GM21447 (cell line): ENCODE measurements around the gene C6orf141.

ENCODE experiments used
- ATAC-seq: cut with Tn5 transposase; IDR thresholded peaks from one replicate; pipeline ENCODE4 v1.9.1; 2021; ENCODE audit not compliant: unreplicated experiment

Gene C6orf141

GRCh38 chr6:49539102-49539501 is 11.4 kb upstream of the C6orf141 start:
- ATAC-seq = no peak

- no peak for ATAC-seq
Observed at GRCh38 chr6:49540614-49541013, 9.9 kb upstream of the C6orf141 start.

- no peak for ATAC-seq
Observed at GRCh38 chr6:49541210-49541724, 9.2 kb upstream of the C6orf141 start.

GRCh38 chr6:49541936-49542335 is 8.5 kb upstream of the C6orf141 start:
- ATAC-seq = no peak

GRCh38 chr6:49543087-49543858 is 7.2 kb upstream of the C6orf141 start:
- no peak for ATAC-seq

- no peak for ATAC-seq
Observed at GRCh38 chr6:49546331-49546730, 4.1 kb upstream of the C6orf141 start.

- no peak for ATAC-seq
Observed at GRCh38 chr6:49548613-49549304, 1.7 kb upstream of the C6orf141 start.

GRCh38 chr6:49549691-49550491 is 577 bp upstream of the C6orf141 start:
- ATAC-seq = no peak

GRCh38 chr6:49551078-49551865 is 804 bp downstream of the C6orf141 start:
- peak; percentile 44 for ATAC-seq

- peak; percentile 50 for ATAC-seq
Observed at GRCh38 chr6:49551866-49552129, 1.3 kb downstream of the C6orf141 start.

- no peak for ATAC-seq
Observed at GRCh38 chr6:49552596-49552995, 2.1 kb downstream of the C6orf141 start.

GRCh38 chr6:49553384-49553783 is 2.9 kb downstream of the C6orf141 start:
- no peak for ATAC-seq

GRCh38 chr6:49555951-49556350 is 5.5 kb downstream of the C6orf141 start:
- no peak for ATAC-seq

GRCh38 chr6:49556429-49556837 is 6.0 kb downstream of the C6orf141 start:
- ATAC-seq = no peak

- ATAC-seq = no peak
Observed at GRCh38 chr6:49557177-49557576, 6.7 kb downstream of the C6orf141 start.

GRCh38 chr6:49558238-49558637 is 7.8 kb downstream of the C6orf141 start:
- no peak for ATAC-seq

GRCh38 chr6:49563006-49563886 is 12.8 kb downstream of the C6orf141 start:
- no peak for ATAC-seq

- no peak for ATAC-seq
Observed at GRCh38 chr6:49564552-49564951, 14.1 kb downstream of the C6orf141 start.

GRCh38 chr6:49565261-49565660 is 14.8 kb downstream of the C6orf141 start:
- no peak for ATAC-seq

GRCh38 chr6:49565855-49566254 is 15.4 kb downstream of the C6orf141 start:
- no peak for ATAC-seq
